ENCODE data around the gene COASY. TPM values are rescaled to one million over a fixed set of nuclear protein-coding genes. Genes with fewer than 3 reads are reported as not detected.

COASY gene
- polyA plus RNA-seq (ENCODE audit: insufficient read length in 4 of 4), result 10 to 100 TPM; 31.8 to 67.0 (median 48.0) TPM

DNA sequence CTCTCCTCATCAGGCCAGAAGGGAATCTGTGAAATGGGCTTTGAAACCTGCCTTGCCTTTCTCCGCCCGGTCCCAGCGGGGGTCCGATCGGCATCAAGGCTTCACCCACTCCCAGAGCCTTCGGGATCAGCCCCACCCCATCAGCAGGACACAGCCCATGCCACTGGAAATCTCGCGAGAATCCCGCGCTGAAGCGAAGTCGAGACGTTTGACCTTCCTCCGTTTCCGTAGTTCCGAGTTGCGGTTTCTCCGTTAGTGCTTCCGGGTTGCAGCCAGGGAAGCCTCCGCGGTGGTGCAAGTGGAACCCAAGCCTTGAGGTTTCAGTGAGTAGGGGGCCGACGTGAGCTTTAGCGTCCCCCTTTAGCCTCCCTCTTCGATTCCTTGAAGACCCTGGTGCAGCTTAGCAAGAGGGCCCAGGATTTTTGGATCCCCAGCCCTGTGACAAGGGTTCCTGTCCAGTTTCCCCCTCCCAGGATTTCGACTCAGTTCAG lies at the start of gene COASY:
Gene COASY, plus strand, starts transcription at position 252 of the 491 bp plus-strand sequence. CDS start 475 bp downstream, outside the sequence.
- DNase-seq (ENCODE audit: low read depth in 4 of 4, low spot score in 3 of 4), result peak; percentile 92 to 97 (median 96)

DNA sequence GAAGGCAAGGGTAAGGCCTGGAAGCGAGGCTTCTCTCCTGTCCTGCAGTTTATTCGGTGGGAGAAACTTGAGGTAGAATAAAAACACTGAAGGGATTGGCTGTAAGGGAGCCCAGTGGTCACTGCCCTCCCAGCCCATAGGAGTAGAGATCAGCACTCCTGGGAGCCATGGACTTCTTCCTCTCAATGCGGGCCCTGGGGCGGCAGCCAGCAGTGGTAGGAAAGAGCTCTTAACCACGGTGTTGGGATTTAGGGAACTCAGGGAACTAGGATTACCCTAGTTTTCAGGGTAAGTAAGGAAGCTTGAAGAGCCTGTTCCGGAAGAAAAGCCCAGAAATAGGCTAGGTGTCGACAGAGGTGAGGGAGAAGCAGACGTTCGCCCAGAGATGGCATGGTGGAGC lies 49.7 kb upstream of the COASY start:
- DNase-seq (ENCODE audit: low read depth in 4 of 4, low spot score in 3 of 4), result no peak

DNA sequence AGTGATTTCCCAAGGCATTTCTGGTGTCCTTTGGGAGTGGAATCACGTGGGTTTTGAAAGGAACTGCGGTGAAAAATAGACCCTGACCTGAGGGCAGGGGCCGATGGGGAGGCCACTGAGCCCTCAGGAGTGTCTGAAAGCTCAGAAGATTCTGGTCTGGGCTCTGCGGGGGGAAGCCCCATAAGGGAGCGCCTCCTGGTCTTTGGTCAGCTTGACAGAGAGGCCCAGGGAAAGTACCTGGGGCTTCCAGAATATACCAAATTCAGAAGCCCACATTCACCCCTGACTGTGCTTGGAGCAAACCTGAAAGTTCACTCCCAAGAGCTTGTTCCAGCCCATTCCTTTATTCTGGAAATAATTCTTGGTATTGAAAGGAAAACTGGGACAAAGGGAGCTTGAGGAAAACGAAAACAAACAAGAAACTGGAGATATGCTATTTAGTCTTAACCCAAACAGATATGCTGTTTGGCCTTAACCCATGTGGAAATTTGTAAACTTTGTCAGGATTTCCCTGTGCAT lies 49.2 kb upstream of the COASY start:
- DNase-seq (ENCODE audit: low read depth in 4 of 4, low spot score in 3 of 4), result no peak

DNA sequence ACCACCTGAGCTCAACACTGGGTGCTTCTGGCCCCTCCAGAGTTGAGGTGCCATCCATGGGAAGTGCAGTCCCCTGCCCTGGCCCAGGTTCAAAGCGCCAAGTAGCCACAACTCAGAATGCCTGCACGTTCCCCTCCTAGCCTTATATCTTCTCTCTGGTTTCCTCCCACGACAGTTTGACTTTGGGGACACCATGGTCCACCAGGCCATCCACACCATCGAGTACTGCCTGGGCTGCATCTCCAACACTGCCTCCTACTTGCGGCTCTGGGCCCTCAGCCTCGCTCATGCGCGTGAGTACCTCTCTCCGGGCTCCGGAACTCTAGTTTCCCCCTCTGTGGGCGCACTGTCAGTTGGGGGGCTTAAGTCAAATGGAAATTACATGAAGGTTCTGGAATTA lies 48.3 kb upstream of the COASY start:
- DNase-seq (ENCODE audit: low read depth in 4 of 4, low spot score in 3 of 4), result no peak

DNA sequence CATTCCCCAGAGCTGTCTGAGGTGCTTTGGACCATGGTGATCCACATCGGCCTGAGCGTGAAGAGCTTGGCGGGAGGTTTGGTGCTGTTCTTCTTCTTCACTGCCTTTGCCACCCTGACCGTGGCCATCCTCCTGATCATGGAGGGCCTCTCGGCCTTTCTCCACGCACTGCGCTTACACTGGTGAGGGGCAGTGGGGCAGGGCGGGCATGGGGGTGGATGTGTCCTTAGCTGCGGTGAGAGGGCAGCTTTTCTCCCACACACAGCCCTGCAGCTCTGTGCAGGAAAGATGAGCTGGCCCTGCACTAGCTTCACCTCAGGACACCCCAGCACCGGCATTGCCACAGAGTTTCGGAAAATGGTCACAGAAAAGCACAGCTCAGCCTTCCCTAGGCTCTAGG lies 47.7 kb upstream of the COASY start:
- DNase-seq (ENCODE audit: low read depth in 4 of 4, low spot score in 3 of 4), result no peak

DNA sequence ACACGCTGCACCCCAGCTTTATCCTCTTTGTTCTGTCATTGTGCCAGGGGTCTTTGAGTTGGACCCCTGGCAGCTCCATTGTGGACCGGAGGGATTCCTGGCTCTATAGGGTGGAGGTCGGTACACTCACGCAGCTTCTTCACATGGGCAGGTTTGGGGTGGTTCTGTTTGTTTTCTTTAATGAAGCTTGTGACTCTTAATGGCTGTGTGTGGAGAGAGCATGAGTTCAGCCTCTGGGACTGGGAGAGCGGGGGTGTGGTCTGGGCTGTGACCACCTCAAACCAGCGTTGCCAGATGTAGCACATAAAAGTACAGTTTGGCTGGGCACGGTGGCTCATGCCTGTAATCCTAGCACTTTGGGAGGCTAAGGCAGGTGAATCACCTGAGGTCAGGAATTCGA lies 47.1 kb upstream of the COASY start:
- no peak for DNase-seq (ENCODE audit: low read depth in 4 of 4, low spot score in 3 of 4)

DNA sequence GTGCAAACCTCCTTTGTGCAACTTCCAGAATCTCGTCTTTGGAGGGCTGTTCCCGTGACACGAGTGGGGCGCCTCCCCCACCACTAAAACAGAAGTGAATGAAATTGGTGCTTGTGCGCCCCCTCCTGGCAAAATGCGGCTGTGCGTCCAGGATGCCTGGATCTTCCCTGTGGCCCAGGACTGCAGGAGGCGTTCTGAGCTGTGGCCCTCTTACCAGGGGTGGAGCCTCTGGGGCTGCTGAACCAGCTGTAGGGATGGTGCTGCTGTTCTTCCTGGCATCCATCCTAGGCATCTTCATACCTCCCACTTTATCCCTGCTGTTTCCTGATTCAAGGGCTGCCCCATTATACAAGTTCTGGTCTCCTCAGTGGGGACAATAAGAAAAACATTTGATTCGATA lies 44.4 kb upstream of the COASY start:
- DNase-seq (ENCODE audit: low read depth in 4 of 4, low spot score in 3 of 4), result no peak

DNA sequence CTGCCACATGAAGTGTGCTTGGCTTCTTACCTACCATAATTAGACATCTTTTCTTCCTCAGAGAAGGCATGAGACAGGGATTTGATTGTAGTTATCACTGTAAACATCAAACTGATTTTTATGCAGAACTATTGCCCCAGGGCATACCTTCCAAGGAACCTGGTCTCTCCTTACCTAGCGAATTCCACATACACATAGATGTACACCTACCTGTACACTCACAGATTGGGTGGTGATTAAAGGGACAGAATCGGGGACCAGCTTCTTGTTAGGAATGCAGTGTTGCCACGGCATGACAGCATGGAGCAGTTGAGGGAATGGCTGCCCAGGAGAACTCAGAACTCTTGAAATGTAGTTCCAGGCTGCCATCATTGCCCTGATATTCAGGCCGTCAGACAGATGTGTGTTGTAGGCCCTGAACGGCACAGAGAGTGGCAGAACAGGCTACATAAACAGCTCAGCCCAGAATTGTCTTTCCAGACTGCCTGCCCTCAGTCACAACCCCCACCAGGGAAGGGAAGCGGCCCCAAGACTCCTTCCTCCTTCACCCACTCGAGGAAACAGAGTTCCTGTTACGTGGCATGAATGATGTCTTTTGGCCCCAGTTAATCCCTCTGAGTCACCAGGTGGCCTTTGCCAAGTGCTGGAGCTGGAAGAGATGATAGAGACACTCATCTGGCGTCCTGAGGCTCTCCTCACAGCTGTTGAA lies 43.7 kb upstream of the COASY start:
- no peak for DNase-seq (ENCODE audit: low read depth in 4 of 4, low spot score in 3 of 4)

DNA sequence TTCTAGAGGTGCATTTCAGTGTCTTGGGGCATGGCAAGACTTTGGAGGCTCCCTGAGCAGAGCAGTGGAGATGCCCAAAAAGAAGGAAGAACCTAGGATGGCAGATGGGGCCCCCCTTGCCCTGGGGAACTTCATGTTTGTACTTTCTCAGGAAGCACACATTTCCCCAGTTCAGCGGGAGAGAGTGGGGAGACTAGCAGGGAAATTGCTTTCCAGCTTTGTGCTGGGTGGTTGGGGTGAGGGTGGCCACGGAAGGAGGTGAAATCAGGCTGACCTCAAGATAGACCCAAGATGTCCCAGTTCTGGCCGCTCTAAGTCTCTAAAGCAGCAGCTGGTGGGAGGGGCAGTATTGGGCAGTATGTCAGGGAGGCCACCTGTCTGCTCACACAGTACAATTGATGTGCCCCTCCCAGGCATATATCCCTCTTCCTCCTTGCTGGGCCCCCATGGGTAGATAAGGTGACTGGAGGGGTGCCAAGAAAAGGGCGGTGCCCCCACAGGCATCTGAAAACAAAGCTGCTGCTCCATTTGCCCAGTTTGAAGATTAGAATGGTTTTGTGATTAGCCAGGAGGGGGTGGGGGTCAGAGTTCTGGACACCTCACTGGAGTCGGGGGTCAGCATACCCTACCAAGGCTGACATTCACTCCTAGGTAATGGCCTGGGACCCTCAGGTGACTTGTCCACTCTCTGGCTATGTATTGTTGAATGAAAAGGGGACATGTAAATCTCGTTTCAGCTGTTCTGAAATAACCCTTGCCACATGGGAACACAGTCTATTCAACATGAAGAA lies 43.0 kb upstream of the COASY start:
- no peak for DNase-seq (ENCODE audit: low read depth in 4 of 4, low spot score in 3 of 4)

DNA sequence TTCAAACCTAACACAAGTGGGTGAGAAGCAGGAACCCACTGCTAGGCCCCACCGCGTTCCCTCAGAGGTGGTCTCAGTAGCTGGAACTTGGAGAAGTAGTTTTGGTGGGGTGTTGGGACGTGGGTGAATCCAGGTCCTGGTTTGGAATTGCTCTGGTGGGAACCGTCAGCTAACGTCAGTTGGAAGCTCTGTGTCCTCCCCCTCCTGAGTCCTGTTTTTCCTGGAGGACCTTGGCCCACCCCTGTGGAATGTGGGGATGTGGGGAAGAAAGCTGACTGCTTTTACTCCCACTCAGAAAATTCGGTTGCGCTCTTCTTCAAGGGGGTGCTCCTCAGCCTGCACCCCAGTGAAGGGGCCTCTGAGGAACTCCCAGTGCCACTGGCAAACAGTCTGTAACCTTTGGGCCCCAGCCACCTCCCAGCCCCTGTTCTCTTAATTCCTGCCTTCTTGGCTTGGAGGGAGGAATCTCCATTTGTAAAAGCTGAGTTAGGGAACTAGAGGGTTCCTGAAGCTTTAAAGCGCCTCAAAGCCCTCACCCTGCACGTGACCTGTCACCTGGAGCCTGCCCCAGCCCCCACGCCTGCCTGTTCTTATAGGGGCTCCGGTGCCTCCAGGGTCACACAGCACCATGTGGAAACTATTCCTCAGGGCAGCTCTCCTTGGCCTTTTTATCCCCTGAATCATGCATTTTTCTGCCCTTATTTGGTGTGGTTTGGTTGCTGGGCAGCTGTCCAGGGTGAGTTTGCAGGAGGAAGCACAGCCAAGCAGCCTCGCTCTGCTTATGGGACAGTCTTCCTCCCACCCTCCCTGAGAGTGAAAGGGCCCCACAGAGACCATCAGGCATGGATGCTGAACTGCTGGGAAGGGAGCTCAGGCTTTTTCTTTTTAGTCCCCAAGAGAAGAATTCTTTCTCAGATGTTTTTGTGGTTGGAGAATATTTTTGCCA lies 42.1 kb upstream of the COASY start:
- peak; percentile 78 to 83 (median 82) for DNase-seq (ENCODE audit: low read depth in 4 of 4, low spot score in 3 of 4)

DNA sequence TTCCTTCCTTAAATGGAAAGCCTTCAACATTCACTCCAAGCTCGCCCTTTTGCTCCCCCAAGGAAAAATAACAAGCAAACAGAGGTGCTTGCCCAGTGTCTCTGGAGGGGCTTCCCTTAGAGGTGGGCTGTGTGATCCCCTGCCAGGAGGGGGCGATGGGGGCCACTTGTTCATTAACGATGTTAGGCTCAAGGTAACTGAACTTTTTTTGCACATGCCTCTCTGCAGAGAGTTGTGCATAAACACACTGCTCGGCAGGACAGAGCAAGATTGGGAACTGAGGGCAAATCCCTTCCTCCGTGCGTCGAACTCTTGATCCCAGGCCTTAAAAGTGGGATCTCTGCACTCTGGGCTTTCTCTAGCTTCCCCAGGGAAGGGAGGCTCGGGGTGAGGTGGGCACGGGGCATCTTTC lies 41.4 kb upstream of the COASY start:
- DNase-seq (ENCODE audit: low read depth in 4 of 4, low spot score in 3 of 4), result no peak

DNA sequence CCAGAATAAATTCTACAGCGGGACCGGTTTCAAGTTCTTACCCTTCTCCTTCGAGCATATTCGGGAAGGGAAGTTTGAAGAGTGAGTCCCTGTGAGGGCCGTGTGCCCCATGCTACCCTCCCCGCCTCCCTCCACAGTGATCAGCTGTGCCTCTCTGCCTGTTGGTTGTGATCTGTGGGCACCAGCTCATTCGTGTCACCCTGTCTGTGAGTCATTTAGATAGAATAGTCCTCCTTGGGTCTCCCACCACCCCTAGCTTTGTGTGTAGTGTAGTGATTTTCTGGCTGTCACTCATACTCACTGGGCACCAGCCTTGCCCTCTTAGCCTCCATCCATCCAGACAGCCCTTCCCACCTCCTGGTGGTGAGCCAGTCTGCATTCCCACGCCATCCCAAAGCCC lies 40.9 kb upstream of the COASY start:
- DNase-seq (ENCODE audit: low read depth in 4 of 4, low spot score in 3 of 4), result no peak

DNA sequence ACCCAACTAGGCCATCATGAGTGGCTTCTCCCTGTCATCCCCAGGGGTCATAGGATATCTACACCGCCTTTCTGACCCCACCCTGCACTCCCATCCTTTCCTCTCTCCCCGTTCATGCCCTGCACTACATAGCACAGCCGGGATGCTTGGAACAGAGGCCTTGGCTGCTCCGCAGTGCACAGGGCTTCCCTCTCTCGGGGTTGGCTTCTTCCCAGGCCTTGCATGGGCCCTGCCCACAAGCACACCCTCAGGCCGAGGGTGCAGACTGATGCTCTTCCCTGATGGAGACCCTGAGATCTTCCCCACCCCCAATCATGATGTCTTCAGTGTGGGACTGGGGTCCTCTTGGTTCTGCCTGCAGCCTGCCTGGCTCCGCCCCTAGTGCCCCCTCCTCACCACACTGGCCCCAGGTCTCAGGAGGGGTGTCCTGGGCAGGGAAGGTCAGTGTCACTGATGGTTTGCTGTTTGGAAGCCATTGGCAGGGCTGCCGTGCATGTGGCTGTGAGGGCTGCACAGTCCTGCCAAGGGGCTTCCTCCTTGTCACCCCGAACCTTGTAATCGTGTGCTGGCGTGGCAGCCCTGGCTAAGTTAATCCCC lies 40.2 kb upstream of the COASY start:
- DNase-seq (ENCODE audit: low read depth in 4 of 4, low spot score in 3 of 4), result no peak

DNA sequence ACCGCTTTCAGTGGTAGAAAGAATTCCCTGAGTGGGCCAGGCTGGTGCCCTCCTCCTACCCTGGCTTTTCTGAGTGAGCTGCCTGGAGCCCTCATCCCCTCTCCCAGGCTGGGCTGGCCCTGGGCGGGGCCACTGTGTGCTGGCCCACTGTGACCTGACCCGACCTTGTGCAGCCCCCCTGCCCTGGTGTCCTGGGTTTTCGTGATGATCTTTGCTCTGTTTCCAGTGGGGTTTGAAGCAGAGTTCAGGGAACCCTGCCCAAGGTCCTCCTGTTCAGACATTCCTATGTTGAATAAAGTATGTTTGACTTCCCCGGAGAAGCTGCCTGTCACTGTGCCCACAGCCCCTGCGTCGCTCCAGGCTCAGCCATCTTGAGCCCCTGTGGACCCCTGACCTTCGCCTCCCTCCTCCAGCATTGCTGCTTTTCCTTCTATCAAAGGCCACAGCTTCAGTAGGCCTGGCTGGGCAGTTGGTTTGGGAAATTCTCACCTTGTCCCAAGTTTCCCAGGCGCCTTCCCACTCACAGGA lies 39.6 kb upstream of the COASY start:
- no peak for DNase-seq (ENCODE audit: low read depth in 4 of 4, low spot score in 3 of 4)

DNA sequence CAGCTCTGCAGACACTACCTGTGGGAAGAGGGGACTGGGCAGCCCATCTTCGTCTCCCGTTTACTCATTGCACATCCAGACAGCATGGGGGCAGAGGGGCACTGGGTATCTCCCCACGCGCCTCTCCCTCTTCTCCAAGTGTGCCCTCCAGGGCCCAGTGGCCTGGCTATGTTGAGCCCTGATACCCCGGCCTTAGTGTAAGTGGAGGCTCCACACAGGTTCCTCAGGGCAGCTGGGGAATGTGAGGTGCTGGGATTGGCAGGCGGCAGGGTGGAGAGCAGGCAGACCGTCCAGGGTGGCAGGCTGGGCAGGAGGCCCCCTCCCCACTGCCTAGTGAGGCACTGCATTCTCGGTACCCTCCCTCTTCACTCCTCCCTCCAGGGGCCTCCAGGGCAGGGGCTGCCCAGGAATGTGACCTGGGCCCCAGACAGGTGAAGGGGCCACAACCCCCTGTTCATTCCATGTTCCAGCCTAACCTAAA lies 39.1 kb upstream of the COASY start:
- DNase-seq (ENCODE audit: low read depth in 4 of 4, low spot score in 3 of 4), result no peak

DNA sequence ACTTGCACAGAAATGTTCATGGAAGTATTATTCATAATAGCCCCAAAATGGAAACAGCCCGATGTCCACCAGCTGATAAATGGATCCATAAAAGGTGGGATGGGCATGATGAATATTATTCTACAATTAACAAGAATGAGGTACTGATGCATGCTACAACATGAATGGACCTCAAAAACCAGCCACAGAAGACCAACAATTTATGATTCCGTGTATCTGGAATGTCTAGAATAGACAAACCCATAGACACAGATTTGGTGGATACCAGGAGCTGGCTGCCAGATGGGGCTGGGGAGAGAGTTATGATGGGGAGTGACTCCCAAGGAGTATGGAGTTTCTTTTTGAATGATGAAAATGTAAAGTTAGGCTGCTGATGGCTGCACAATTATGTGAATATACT lies 36.7 kb upstream of the COASY start:
- no peak for DNase-seq (ENCODE audit: low read depth in 4 of 4, low spot score in 3 of 4)

DNA sequence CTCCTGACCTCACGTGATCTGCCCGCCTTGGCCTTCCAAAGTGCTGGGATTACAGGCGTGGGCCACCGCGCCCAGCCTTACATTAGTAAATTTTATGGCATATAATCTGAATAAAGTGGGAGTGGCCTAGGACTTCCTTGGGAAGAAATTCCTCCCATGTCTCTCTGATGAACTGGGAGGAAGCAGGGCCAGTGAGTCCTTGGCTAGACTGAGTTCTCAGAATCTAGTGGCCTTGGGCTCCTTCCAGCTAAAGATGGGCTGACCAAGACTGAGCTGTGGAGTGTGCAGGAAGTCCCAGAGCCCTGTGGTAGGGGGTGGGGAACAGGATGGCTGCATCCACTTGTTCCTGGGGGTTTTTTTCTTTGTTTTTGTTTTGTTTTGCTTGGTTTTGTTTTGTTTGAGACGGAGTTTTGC lies 35.9 kb upstream of the COASY start:
- DNase-seq (ENCODE audit: low read depth in 4 of 4, low spot score in 3 of 4), result no peak

DNA sequence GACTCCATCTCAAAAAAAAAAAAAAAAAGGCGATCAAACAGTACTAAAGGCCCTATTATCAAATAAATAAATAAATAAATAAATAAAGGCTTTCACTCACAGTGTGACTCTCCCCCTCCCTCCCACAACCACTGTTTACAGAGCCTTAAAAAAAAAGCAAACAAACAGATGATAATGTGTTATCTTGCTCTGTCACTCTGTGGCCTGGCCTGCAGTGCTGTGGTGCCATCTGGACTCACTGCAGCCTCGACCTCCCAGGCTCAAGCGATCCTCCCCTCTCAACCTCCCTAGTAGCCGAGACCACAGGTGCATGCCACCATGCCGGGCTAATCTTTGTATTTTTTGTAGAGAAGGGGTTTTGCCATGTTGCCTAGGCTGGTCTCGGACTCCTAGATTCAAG lies 34.0 kb upstream of the COASY start:
- no peak for DNase-seq (ENCODE audit: low read depth in 4 of 4, low spot score in 3 of 4)

DNA sequence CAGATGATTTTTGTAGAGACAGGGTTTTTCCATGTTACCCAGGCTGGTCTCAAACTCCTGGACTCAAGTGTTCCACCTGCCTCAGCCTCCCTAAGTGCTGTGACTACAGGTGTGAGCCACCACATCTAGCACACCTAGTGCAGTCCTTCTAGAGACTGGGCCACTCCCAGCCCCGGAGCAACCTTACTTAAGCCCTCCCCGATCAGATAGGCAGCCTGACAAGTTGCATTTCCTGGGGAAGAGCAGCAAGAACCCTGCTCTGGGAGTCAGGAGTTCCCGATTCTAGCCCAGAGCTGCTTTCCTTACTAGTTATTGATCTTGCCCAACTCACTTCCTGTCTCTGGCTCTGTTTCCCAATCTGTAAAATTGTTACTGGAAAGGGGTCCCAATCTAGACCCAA lies 32.9 kb upstream of the COASY start:
- DNase-seq (ENCODE audit: low read depth in 4 of 4, low spot score in 3 of 4), result no peak

DNA sequence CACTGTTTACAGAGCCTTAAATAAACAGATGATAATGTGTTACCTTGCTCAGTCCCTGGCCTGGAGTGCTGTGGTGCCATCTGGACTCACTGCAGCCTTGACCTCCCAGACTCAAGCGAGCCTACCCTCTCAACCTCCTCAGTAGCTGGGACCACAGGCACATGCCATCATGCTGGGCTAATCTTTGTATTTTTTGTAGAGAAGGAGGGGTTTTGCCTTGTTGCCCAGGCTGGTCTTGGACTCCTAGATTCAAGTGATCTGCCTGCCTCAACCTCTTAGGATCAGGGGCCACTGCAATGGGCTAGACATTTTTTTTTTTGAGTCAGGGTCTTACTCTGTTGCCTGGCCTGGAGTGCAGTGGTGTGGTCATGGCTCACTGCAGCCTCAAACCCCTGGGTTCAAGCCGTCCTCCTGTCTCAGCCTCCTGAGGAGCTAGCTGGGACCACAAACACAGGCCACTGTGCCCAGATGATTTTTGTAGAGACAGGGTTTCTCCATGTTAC lies 30.9 kb upstream of the COASY start:
- no peak for DNase-seq (ENCODE audit: low read depth in 4 of 4, low spot score in 3 of 4)
